Fibroblast of skin of scalp (primary cell): Measurements from ENCODE around the gene RLN3. TPM values are rescaled to one million over a fixed set of nuclear protein-coding genes. Genes with fewer than 3 reads are reported as not detected.
A peak's percentile ranks its signal among the peaks of the same experiment; 100 is the strongest.

Experiments used
- DNase-seq: peaks from one replicate; pipeline ENCODE4 v3.0.0-alpha.2; 2013
- polyA plus RNA-seq, 2 experiments: library from polyadenylated mRNA; unstranded; fragments of 120-200 nt; gene quantifications; one replicate each; pipeline ENCODE4 v1.2.1, GENCODE V29; 2013; ENCODE audit not compliant: insufficient read length in 2 of 2

RLN3 gene, protein sequence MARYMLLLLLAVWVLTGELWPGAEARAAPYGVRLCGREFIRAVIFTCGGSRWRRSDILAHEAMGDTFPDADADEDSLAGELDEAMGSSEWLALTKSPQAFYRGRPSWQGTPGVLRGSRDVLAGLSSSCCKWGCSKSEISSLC
- not detected for polyA plus RNA-seq (2013, experiment 1 of 2; ENCODE audit: insufficient read length)
- polyA plus RNA-seq (2013, experiment 2 of 2; ENCODE audit: insufficient read length): not detected

DNA sequence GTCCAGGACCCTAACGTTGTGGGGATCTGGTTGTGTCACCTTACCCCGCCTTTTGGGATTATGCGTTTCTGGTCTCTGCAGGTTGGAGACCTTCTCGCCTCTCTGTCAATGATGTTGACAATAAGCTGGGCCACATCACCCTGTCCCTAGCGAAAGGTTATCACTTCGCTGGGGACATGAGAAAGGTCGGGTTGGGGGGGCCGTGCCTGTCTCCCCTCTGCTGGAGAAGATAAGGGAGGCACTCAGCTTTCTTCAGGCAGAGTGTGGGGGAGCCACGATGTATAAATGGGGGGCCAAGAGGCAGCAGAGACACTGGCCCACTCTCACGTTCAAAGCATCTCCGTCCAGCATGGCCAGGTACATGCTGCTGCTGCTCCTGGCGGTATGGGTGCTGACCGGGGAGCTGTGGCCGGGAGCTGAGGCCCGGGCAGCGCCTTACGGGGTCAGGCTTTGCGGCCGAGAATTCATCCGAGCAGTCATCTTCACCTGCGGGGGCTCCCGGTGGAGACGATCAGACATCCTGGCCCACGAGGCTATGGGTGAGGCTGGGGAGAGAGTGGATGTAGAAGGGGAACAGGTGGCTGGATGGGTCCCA lies at the start of gene RLN3:
TSS of gene RLN3 (plus strand) at position 293 of the 595 bp plus-strand sequence. CDS start at position 350, 57 bp downstream.
- no peak for DNase-seq

- peak; percentile 40 for DNase-seq
These were observed 49.4 kb upstream of the RLN3 start for GRCh38 chr19:13978351-13979243.

DNA sequence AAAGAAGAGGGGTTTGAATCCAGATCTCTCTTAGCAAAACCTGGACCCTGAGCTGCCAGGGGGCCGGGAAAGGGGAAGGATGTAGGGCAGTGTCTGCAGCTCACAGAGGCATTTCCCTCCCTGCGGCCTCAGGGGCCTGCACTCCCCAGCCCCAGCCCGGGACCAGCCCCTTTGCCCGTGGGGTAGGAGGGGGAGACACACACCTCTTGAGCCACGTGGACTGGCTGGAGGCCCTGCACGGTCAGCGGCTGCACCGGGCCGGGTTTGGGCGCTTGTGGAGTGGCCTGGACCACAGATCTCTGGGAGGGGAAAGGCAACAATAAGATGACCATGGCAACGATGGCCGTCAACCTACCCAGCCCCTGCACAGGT lies 48.7 kb upstream of the RLN3 start:
- DNase-seq: no peak

- DNase-seq: no peak
These were observed 48.3 kb upstream of the RLN3 start for GRCh38 chr19:13979686-13980085.

GRCh38 chr19:13980340-13980739 lies 47.6 kb upstream of the RLN3 start:
- no peak for DNase-seq

DNA sequence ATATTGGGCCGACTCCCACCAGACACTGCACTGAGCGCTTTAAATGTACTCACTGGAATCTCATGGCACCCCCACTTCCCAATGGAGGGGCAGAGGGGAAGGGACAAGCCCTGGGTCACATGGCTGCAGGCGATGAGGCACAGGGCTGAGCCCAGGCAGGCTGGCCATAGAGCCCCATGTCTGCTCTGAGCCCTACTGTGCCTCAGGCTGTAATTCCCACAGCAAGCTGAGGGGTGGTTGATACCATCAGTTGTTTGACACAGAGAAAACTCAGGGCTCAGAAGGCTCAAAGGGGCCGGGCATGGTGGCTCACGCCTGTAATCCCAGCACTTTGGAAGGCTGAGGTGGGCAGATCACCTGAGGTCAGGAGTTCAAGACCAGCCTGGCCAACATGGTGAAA lies 46.9 kb upstream of the RLN3 start:
- no peak for DNase-seq

- DNase-seq: no peak
These were observed 46.5 kb upstream of the RLN3 start for GRCh38 chr19:13981467-13981866.

DNA sequence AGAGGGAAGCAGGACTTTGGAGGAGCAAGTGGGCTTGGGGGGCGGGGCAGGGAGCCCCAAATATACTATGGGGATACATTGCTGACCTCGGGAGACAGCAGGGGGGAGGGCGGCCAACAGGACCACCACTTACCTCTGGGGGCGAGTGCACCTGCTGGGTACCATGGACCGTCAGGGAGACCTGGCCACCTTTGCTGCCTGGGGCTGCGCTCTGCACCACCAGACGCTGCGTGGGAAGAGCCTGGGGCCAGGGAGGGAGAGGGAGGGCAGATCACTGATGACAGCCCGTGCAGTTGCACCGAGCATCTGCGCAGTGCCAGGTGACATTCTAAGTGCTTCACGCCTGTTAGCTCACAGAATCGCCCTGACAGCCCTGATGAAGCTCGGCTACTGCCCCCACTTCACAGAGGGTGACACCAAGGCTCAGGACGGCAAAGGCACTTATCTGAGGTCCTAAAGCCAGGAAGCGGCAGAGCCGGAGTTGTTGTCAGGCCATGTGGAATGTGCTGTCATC lies 45.9 kb upstream of the RLN3 start:
- DNase-seq: no peak

DNA sequence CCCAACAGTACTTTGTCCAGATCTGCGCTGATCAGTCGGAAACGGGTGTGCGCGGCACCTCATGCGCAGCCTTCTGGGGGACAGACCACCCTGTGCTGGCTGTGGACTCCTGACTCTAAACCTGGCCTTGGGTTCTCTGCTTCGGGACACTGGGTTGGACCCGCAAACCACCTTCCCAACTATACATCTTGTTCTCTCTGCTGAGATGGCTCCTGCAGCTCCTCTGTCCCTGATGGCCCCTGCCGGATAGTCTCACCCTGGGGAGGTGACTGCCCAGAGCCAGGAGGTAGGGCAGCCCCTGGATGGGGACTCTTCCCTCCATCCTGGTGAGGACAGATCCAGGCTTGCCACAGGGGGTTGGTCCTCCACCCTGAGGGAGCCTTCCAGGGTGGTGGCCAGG lies 45.2 kb upstream of the RLN3 start:
- DNase-seq: no peak

DNA sequence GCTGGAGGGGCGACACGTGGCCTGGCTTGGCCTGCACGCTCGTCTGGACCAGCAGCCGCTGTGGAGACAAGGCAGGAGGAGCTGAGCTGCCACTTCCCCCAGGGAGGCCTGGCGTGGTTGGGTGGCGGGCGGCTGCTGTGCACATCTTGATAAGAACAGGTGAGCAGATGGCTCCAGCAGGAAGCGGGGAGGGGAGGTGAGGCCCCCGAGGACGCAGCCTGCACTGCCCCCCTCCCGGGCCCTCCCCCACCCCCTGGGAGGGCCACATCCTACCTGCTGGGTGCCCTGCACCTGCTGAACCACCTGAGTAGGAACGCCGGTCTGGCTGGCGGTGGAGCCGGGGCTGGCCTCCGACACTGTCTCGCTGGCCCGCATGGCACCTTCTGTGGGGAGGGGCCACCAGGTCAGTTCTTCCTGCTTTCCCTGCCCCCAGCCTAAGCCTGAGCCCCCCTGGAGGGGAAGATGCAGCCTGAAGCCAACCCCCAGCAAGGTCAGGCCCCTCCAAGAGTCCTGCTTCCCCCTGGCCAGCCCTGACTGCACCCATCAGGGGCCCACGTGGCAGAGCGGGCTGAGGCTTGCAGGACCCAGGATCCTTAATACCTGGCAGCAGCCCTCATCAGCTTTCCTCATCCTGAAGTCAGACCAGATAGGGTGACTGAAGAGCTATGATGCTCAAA lies 44.6 kb upstream of the RLN3 start:
- no peak for DNase-seq

DNA sequence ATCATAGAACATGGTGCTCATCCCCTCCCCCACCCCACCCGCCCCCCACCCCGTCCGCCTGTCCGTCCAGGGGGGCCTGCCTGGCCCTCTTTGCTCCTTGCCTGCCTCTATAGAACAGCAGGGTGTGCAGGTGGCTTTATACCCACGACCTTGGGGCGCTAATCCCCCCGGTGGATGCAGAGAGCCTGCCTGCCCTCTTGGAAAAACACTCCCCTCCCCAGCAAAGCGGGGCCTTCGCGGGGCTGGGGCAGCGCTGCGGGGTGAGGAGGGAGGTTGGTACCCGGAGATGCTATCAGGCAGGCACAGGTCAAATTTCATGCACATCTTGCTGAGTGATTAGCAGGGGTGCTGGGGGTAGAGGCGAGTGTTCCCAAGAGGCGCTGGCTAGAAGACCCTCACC lies 43.8 kb upstream of the RLN3 start:
- DNase-seq: no peak

GRCh38 chr19:13984875-13985741 lies 42.8 kb upstream of the RLN3 start:
- no peak for DNase-seq

DNA sequence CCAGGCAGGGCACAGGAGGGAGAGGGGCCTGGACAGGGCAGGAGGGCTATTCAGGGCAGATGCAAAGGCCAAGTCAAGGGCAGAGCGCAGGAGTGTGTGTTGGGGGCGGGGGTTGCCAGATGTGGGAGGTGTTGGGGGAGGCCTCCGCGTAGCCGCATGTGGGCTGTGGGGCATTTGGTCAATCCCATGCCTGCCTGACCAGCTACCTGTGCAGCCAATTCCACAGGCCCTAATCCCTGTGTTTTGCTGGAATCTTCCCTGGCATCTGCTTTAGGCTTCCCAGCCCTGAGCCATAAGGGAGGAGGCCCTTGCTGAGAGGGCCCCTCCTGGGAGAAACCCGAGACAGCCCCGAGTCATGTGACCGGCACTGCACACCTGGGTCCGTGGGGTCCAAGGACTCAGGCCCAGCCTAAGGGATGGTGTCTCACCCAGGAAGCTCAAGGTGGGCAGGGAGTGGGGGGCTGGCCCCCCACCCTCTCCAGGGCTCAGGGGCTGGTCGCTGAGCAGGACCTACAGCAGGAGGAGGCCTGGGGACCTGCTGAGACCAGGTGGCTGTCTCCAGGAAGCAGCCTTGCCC lies 42.1 kb upstream of the RLN3 start:
- DNase-seq: no peak

DNA sequence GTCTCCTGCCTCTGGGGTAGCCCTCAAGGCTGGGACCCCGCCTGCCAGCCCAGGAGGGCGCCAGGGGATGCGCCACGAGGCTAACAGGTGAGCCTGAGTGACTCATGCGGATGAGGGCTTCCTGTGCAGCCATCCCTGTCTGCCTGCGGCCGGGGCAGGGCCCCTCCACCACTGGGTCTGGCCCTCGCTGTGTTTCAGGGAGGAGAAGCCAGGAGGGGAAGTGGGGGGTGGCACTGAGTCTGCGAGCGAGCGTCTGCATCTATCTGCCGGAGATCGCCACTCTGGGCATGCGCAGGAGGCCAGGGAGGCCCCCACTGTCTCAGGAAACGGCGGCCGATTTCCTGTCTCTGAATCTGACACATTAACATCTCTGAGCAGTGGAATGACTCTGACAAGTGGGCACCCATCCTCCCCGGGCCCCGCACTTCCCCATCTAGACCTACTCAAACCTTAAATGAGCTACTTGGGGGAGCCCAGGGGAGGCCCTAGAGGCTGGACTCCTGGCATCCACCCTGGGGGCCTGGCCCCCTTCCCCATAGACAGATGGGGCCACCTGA lies 41.5 kb upstream of the RLN3 start:
- peak; percentile 87 for DNase-seq

DNA sequence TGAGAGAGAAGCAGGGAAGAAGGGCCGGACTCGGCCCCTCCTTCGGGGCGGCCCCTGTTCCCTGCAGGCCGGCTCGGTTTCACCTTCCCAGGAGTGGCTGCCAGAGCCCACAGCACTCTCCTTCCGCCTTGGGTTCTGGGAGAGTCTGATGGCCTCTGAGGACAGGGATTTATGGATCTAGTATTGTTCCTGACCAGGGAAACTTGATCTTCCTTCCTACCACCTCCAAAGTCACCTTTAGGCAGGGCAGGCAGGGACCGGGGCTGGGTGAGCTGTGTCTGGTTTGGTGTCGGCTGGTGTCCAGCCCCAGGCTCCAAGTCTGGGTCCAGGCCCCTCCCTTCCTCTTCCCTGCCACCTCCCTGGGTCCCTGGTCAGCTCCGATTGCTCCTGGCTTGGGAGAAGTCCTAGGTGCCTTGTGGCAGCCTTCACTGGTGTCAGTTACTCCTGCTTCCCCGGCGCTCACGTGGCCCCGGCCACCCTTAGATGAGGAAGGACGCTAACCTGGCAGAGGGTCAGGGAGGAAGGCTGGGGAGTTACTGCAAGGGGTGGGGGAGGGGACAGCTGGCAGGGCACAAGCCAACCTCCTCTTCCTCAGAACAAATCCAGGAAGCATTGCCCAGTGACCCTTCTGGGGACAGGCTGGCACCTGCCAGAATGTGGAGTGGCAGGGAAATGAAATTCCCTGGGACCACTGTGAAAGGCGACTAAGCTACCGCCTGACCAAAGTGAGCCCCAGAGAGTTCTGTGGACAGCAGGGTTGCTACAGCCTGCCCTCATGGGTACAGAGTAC lies 40.7 kb upstream of the RLN3 start:
- no peak for DNase-seq

GRCh38 chr19:13989487-13989886 lies 38.5 kb upstream of the RLN3 start:
- no peak for DNase-seq

DNA sequence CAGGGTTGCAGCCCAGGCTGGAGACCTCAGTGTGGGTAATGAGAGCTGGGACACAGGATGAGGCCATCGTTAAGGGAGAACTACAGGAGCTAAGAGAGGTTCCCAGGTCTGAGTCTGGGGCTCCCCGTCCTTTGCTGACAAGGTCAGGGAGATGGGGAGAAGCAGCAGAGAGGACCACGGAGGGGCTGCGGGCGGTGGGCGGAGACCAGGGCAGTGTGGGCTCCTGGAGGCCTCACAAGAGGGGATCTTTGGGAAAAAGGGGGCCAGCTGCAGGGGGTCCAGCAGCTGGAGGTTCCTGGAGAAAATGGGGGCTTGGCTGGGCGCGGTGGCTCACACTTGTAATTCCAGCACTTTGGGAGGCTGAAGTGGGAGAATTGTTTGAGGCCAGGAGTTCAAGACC lies 37.9 kb upstream of the RLN3 start:
- DNase-seq: no peak

- DNase-seq: no peak
These were observed 35.9 kb upstream of the RLN3 start for GRCh38 chr19:13992025-13992424.

GRCh38 chr19:13993590-13994300 lies 34.2 kb upstream of the RLN3 start:
- no peak for DNase-seq
